IMR-90 (cell line): ENCODE results near the gene CHD9. TPM values are rescaled to one million over a fixed set of nuclear protein-coding genes. Genes with fewer than 3 reads are reported as not detected.

Experiments
- ATAC-seq: fragments of 200-7000 bp; cut with Tn5 transposase; 2 replicates; pipeline ENCODE4 v1.9.1; 2020; ENCODE audit warnings: low read depth, mild to moderate bottlenecking, moderate library complexity
- BruUV-seq: library from RNA; stranded (reverse); fragments of 400-500 nt; replicated peaks from 2 replicates; lab custom pipeline; 2021; lab: Mats Ljungman, UMichigan
- CTCF ChIA-PET: fragments of 300-600 bp; formaldehyde crosslinking; extraction: SDS; loops from one replicate; lab custom pipeline; 2021; ENCODE audit warnings: antibody characterized with exemption; lab: Yijun Ruan, JAX
- POLR2A ChIA-PET: fragments of 300-600 bp; sonication (Branson Sonifier 250); formaldehyde crosslinking; loops from one replicate; lab custom pipeline; 2022; ENCODE audit warnings: antibody characterized with exemption; ENCODE audit not compliant: unreplicated experiment; lab: Charles Lee
- DNase-seq: peaks from one replicate; pipeline ENCODE4 v3.0.0; 2013
- H2AFZ ChIP-seq: replicated peaks from 2 replicates; pipeline ENCODE3; 2013; ENCODE audit warnings: low read length, mild to moderate bottlenecking; ENCODE audit not compliant: poor library complexity
- H2AK5ac ChIP-seq: 2 replicates; pipeline ENCODE4 v1.6.1; 2013; ENCODE audit warnings: low read depth, low read length, inconsistent platforms
- H2AK9ac ChIP-seq: replicated peaks from 2 replicates; pipeline ENCODE3; 2013; ENCODE audit warnings: mild to moderate bottlenecking, low read depth, low read length, moderate library complexity; ENCODE audit not compliant: poor library complexity
- H2BK120ac ChIP-seq: 2 replicates; pipeline ENCODE4 v1.6.1; 2013; ENCODE audit warnings: low read depth, low read length, inconsistent platforms
- H2BK15ac ChIP-seq: 3 replicates; pipeline ENCODE4 v1.6.1; 2013; ENCODE audit warnings: low read depth, low read length, inconsistent platforms
- H2BK20ac ChIP-seq: 2 replicates; pipeline ENCODE4 v1.6.1; 2013; ENCODE audit warnings: low read depth, mild to moderate bottlenecking, inconsistent platforms, low read length, moderate library complexity
- H2BK5ac ChIP-seq: 2 replicates; pipeline ENCODE4 v1.6.1; 2013; ENCODE audit warnings: mild to moderate bottlenecking, low read depth, low read length, inconsistent platforms; ENCODE audit not compliant: poor library complexity, severe bottlenecking
- H3K14ac ChIP-seq: replicated peaks from 2 replicates; pipeline ENCODE4 v1.6.1; 2013; ENCODE audit warnings: low read depth, low read length, inconsistent platforms
- H3K18ac ChIP-seq: 2 replicates; pipeline ENCODE4 v1.6.1; 2013; ENCODE audit warnings: low read depth, low read length, control low read depth
- H3K23ac ChIP-seq: 2 replicates; pipeline ENCODE4 v1.6.1; 2013; ENCODE audit warnings: low read depth, low read length, inconsistent platforms
- H3K27ac ChIP-seq: 2 replicates; pipeline ENCODE4 v1.5.1; 2013; ENCODE audit warnings: mild to moderate bottlenecking, control low read depth, low read length; ENCODE audit not compliant: insufficient read depth
- H3K27me3 ChIP-seq: 2 replicates; pipeline ENCODE4 v1.6.1; 2013; ENCODE audit warnings: low read length; ENCODE audit not compliant: control insufficient read depth, insufficient read depth
- H3K36me3 ChIP-seq: 2 replicates; pipeline ENCODE4 v1.6.1; 2013; ENCODE audit warnings: low read length, mixed read lengths; ENCODE audit not compliant: control insufficient read depth, insufficient read depth
- H3K4ac ChIP-seq: 2 replicates; pipeline ENCODE4 v1.6.1; 2013; ENCODE audit warnings: low read depth, low read length, inconsistent platforms
- H3K4me1 ChIP-seq: 2 replicates; pipeline ENCODE4 v1.6.1; 2013; ENCODE audit warnings: low read length, mixed read lengths; ENCODE audit not compliant: control insufficient read depth, insufficient read depth
- H3K4me2 ChIP-seq: 2 replicates; pipeline ENCODE4 v1.6.1; 2013; ENCODE audit warnings: low read depth, mild to moderate bottlenecking, control low read depth, low read length, moderate library complexity
- H3K4me3 ChIP-seq: 2 replicates; pipeline ENCODE4 v1.5.1; 2013; ENCODE audit warnings: low read depth, mild to moderate bottlenecking, control low read depth, low read length, moderate library complexity; ENCODE audit not compliant: insufficient read depth
- H3K56ac ChIP-seq: 2 replicates; pipeline ENCODE4 v1.6.1; 2013; ENCODE audit warnings: low read length, inconsistent platforms; ENCODE audit not compliant: insufficient read depth; ENCODE audit errors: extremely low read depth
- H3K79me1 ChIP-seq, 2 experiments: 2 replicates each; pipeline ENCODE4 v1.6.1; 2013; ENCODE audit warnings: low read length in 2 of 2, inconsistent platforms in 1 of 2, low read depth in 1 of 2
- H3K9ac ChIP-seq: 2 replicates; pipeline ENCODE4 v1.6.1; 2013; ENCODE audit warnings: low read depth, low read length, control low read depth
- H3K9me1 ChIP-seq: 2 replicates; pipeline ENCODE4 v1.6.1; 2013; ENCODE audit warnings: low read length, inconsistent platforms; ENCODE audit not compliant: insufficient read depth
- H3K9me3 ChIP-seq: 2 replicates; pipeline ENCODE4 v1.6.1; 2013; ENCODE audit warnings: low read length; ENCODE audit not compliant: control insufficient read depth, insufficient read depth
- H4K20me1 ChIP-seq: 2 replicates; pipeline ENCODE4 v1.6.1; 2013; ENCODE audit warnings: low read length, inconsistent platforms; ENCODE audit not compliant: insufficient read depth
- H4K5ac ChIP-seq: 2 replicates; pipeline ENCODE4 v1.6.1; 2013; ENCODE audit warnings: mild to moderate bottlenecking, low read depth, low read length, control low read depth
- H4K8ac ChIP-seq, 2 experiments: 2 replicates each; pipeline ENCODE4 v1.6.1; 2013; ENCODE audit warnings: low read depth in 2 of 2, low read length in 2 of 2, control low read depth in 1 of 2, inconsistent platforms in 1 of 2
- H4K91ac ChIP-seq: 2 replicates; pipeline ENCODE4 v1.6.1; 2013; ENCODE audit warnings: low read depth, low read length, inconsistent platforms; ENCODE audit not compliant: insufficient read depth
- CHD1 ChIP-seq: IDR thresholded peaks from 2 replicates; pipeline ENCODE4 v1.6.1; 2012; ENCODE audit warnings: low read depth, low read length, improper control_type of control experiment
- MAFK ChIP-seq: IDR thresholded peaks from 2 replicates; pipeline ENCODE4 v1.6.1; 2012; ENCODE audit warnings: low read depth, low read length, improper control_type of control experiment
- MAZ ChIP-seq: IDR thresholded peaks from 2 replicates; pipeline ENCODE4 v1.6.1; 2012; ENCODE audit warnings: low read depth, mild to moderate bottlenecking, low read length, improper control_type of control experiment, moderate library complexity, borderline replicate concordance
- WGBS, 2 experiments: methylation state at CpG; one replicate each; pipeline versions ENCODE4 v1.1.5 to v1.1.7; 2013; ENCODE audit warnings: missing lambda C conversion rate in 2 of 2; ENCODE audit not compliant: insufficient read length in 1 of 2; ENCODE audit errors: extremely low coverage in 2 of 2; 5-methylcytosine and 5-hydroxymethylcytosine counted together
- dilution Hi-C: fragments of 300-500 bp; cut with HindIII; formaldehyde crosslinking; loops from one replicate; pipeline ENCODE4 v1.14.3; 2018; ENCODE audit warnings: low sequenced_read_pairs; ENCODE audit not compliant: unreplicated experiment
- in situ Hi-C: fragments of 300-500 bp; cut with MboI; formaldehyde crosslinking; loops from 3 replicates; pipeline ENCODE4 v1.14.3; 2019; ENCODE audit warnings: low sequenced_read_pairs, inconsistent platforms, mixed read lengths
- intact Hi-C: fragments of 100-400 bp; cut with micrococcal nuclease; formaldehyde crosslinking; loops from 2 replicates; pipeline ENCODE4 v1.10.0; 2022
- polyA plus RNA-seq, 3 experiments: library from polyadenylated mRNA; depleted of rRNA; stranded (reverse); fragments of >200 nt; gene quantifications; 2 replicates each; pipeline ENCODE4 v1.2.3, GENCODE V29; 2012; ENCODE audit warnings: low replicate concordance in 1 of 3
- total RNA-seq: library from RNA; depleted of rRNA; stranded (reverse); fragments of >200 nt; gene quantifications from 2 replicates; pipeline ENCODE4 v1.2.3, GENCODE V29; 2012

Gene CHD9
- total and polyA plus RNA-seq, 2 of the 4 experiments (the other 2 are of a cell fraction), result 9.1 to 48.8 TPM

DNA sequence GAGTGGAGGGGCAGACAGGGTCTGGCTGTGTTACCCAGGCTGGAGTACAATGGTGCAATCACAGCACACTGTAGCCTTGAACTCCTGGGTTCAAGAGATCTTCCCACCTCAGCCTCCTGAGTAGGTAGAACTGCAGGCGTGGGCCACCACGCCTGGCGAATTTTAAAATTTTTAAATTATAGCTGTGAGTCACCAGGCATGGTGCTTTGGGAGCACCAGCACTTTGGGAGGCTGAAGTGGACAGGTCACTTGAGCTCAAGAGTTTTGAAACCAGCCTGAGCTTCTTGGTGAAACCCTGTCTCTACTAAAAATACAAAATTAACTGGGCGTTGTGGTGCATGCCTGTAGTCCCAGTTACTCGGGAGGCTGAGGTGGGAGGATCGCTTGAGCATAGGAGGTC is 114.0 kb downstream of the CHD9 start:
- Histone ChIP-seq H3K23ac (no peak overlapping the region), H3K4me3 (no peak overlapping the region), H3K14ac (no peak overlapping the region), H3K4me1 (no peaks in the 10 kb centered on the region; the same call in 1 of the 2 replicates), H2BK120ac (no peak overlapping the region), H3K9ac (no peak overlapping the region), H3K27ac (no peak overlapping the region), H4K20me1 (peaks cover 11% of the 10 kb centered on the region; the same call in 1 of the 2 replicates), H3K56ac (no peak overlapping the region), H3K4ac (no peak overlapping the region), H2BK5ac (no peak overlapping the region), H2BK15ac (no peak overlapping the region), H2AK9ac (no peak overlapping the region), H4K8ac (no peak overlapping the region), H2AK5ac (no peak overlapping the region), H3K27me3 (no peaks in the 10 kb centered on the region), H4K5ac (no peak overlapping the region), H2BK20ac (no peak overlapping the region), H3K9me1 (no peaks in the 10 kb centered on the region), H4K91ac (no peak overlapping the region), H3K4me2 (no peak overlapping the region), H3K36me3 (peaks cover 1% of the 10 kb centered on the region; the same call in 1 of the 2 replicates), H3K79me1 (peaks cover 7 to 34% of the 10 kb centered on the region in 2 experiments; a peak in 3 of 4 replicates), H2AFZ (no peak overlapping the region), H3K18ac (no peak overlapping the region), H3K9me3 (no peaks in the 10 kb centered on the region)
- POLR2A ChIA-PET, result no interaction called here
- intact Hi-C loops, result no loop called here
- DNase-seq (no peak), ATAC-seq (no peak)
- no CpG with 5 or more reads among the region's 6 CpGs for WGBS, 2 experiments
- no peak for TF ChIP-seq MAFK
- TF ChIP-seq MAZ, result no peak
- no peak for TF ChIP-seq CHD1
- no TSS peak for BruUV-seq
- CTCF ChIA-PET, result no interaction called here
- dilution Hi-C loops, result no loop called here
- in situ Hi-C loops, result no loop called here
